Breast epithelium (tissue), 3 donors: ENCODE measurements around the gene ASTN1.

Experiments used
- CTCF ChIP-seq, 3 donors: fragments of 450-650 bp; IDR thresholded peaks; one replicate each; pipeline ENCODE4 v1.5.1; 2016 to 2017; ENCODE audit warnings: antibody characterized with exemption in 3 of 3, mild to moderate bottlenecking in 3 of 3, moderate library complexity in 3 of 3
- POLR2A ChIP-seq: fragments of 450-650 bp; IDR thresholded peaks from one replicate; pipeline ENCODE4 v1.6.1; 2016; ENCODE audit warnings: antibody characterized with exemption, mild to moderate bottlenecking, moderate library complexity

GRCh38 chr1:177145106-177146070, 19.1 kb downstream of the ASTN1 start:
- no peak for TF ChIP-seq POLR2A
- no peak for TF ChIP-seq CTCF (IDR thresholded peaks at IDR 0.05)
